ENCODE data around the gene ZNF516.

GRCh38 chr18:76388891-76389423 lies 106.1 kb downstream of the ZNF516 start:
- TF ChIP-seq CTCF (IDR thresholded peaks at IDR 0.05) = no peak
- TF ChIP-seq POLR2A (IDR thresholded peaks at IDR 0.05) = no peak
